H1 (cell line): Measurements from ENCODE around the gene B3GALT6. TPM values are rescaled to one million over a fixed set of nuclear protein-coding genes. Genes with fewer than 3 reads are reported as not detected.

ENCODE experiments used
- CTCF ChIA-PET: fragments of 300-600 bp; sonication (Branson Sonifier 250); formaldehyde crosslinking; loops from one replicate; lab custom pipeline; 2021; ENCODE audit not compliant: partially characterized antibody; lab: Charles Lee
- POLR2A ChIA-PET: fragments of 300-600 bp; sonication (Branson Sonifier 250); formaldehyde crosslinking; loops from one replicate; lab custom pipeline; 2021; ENCODE audit warnings: inconsistent platforms; ENCODE audit not compliant: partially characterized antibody; lab: Charles Lee
- DNase-seq, 2 experiments: peaks; one replicate each; pipeline versions ENCODE4 v3.0.0 to v3.0.0-alpha.2; 2010 to 2022; ENCODE audit warnings: low spot score in 2 of 2, low read depth in 1 of 2, mixed read lengths in 1 of 2
- FAIRE-seq: peaks from 2 replicates; lab custom pipeline; 2011; peaks lifted over from hg19 to GRCh38; lab: Jason Lieb, UNC
- H2AFZ ChIP-seq: 2 replicates; pipeline ENCODE4 v1.8.1; 2012; ENCODE audit warnings: low read length, inconsistent platforms
- H2AK5ac ChIP-seq: 2 replicates; pipeline ENCODE4 v1.6.1; 2013; ENCODE audit warnings: low read depth, low read length
- H2BK120ac ChIP-seq: replicated peaks from 2 replicates; pipeline ENCODE3; 2013; ENCODE audit warnings: low read depth, low read length, inconsistent platforms
- H2BK12ac ChIP-seq: 2 replicates; pipeline ENCODE4 v1.6.1; 2013; ENCODE audit warnings: low read depth, low read length
- H2BK15ac ChIP-seq: 2 replicates; pipeline ENCODE4 v1.6.1; 2013; ENCODE audit warnings: low read length
- H2BK20ac ChIP-seq: 2 replicates; pipeline ENCODE4 v1.6.1; 2013; ENCODE audit warnings: low read length
- H2BK5ac ChIP-seq: 2 replicates; pipeline ENCODE4 v1.6.1; 2013; ENCODE audit warnings: low read depth, low read length
- H3K14ac ChIP-seq: 2 replicates; pipeline ENCODE4 v1.6.1; 2013; ENCODE audit warnings: inconsistent platforms; ENCODE audit not compliant: insufficient read length
- H3K18ac ChIP-seq: 2 replicates; pipeline ENCODE4 v1.6.1; 2013; ENCODE audit warnings: low read length; ENCODE audit errors: extremely low read depth
- H3K23ac ChIP-seq: 2 replicates; pipeline ENCODE4 v1.6.1; 2013; ENCODE audit warnings: inconsistent platforms; ENCODE audit not compliant: insufficient read length
- H3K23me2 ChIP-seq: 2 replicates; pipeline ENCODE4 v1.6.1; 2013; ENCODE audit warnings: low read depth, low read length
- H3K27ac ChIP-seq: 2 replicates; pipeline ENCODE4 v1.6.1; 2011; ENCODE audit warnings: low read depth, low read length, inconsistent platforms
- H3K27me3 ChIP-seq, 4 experiments: replicated peaks in 1 of 4; 1 replicate in 1 of 4; 2 replicates in 3 of 4; pipeline versions ENCODE4 v1.6.1 to v1.8.1; 2011 to 2013; ENCODE audit warnings: low read length in 3 of 4, mild to moderate bottlenecking in 3 of 4, inconsistent platforms in 2 of 4, mixed read lengths in 2 of 4, moderate library complexity in 1 of 4; ENCODE audit not compliant: control insufficient read depth in 3 of 4, insufficient read depth in 3 of 4; ENCODE audit errors: extremely low read depth in 1 of 4
- H3K36me3 ChIP-seq, 4 experiments: 2 replicates each; pipeline versions ENCODE4 v1.6.1 to v1.8.1; 2011 to 2013; ENCODE audit warnings: mild to moderate bottlenecking in 4 of 4, low read length in 3 of 4, moderate library complexity in 2 of 4, control low read depth in 1 of 4, inconsistent platforms in 1 of 4; ENCODE audit not compliant: insufficient read depth in 4 of 4, control insufficient read depth in 2 of 4
- H3K4ac ChIP-seq: replicated peaks from 2 replicates; pipeline ENCODE3; 2013; ENCODE audit warnings: low read length, low read depth, mixed read lengths, inconsistent platforms; ENCODE audit not compliant: insufficient read length
- H3K4me1 ChIP-seq, 4 experiments: replicated peaks in 1 of 4; 1 replicate in 1 of 4; 2 replicates in 3 of 4; pipeline versions ENCODE4 v1.6.1 to v1.8.1; 2011 to 2013; ENCODE audit warnings: low read length in 3 of 4, inconsistent platforms in 2 of 4, mixed read lengths in 1 of 4; ENCODE audit not compliant: insufficient read depth in 4 of 4, control insufficient read depth in 3 of 4
- H3K4me2 ChIP-seq, 2 experiments: 2 replicates each; pipeline versions ENCODE4 v1.6.1 to v1.8.1; 2011 to 2013; ENCODE audit warnings: low read depth in 2 of 2, low read length in 2 of 2, control low read depth in 1 of 2, inconsistent platforms in 1 of 2, mild to moderate bottlenecking in 1 of 2; ENCODE audit not compliant: insufficient read depth in 1 of 2
- H3K4me3 ChIP-seq, 4 experiments: fragments of 200-600, 300-600 bp in 1 of 4; sonication (generic), shearing (Covaris generic), sonication (Bioruptor Twin) in 1 of 4; 2 replicates each; pipeline versions ENCODE4 v1.5.1 to v1.8.1; 2011 to 2016; ENCODE audit warnings: low read length in 4 of 4, low read depth in 3 of 4, control low read depth in 2 of 4, inconsistent platforms in 2 of 4, mild to moderate bottlenecking in 2 of 4, mixed read lengths in 1 of 4, moderate library complexity in 1 of 4; ENCODE audit not compliant: insufficient read depth in 2 of 4; ENCODE audit errors: extremely low read depth in 1 of 4
- H3K56ac ChIP-seq: replicated peaks from 2 replicates; pipeline ENCODE3; 2013; ENCODE audit warnings: low read depth, mild to moderate bottlenecking, mixed read lengths, low read length, inconsistent platforms; ENCODE audit not compliant: insufficient read length
- H3K79me1 ChIP-seq: 2 replicates; pipeline ENCODE4 v1.6.1; 2013; ENCODE audit warnings: low read depth, low read length, control low read depth
- H3K79me2 ChIP-seq, 2 experiments: 2 replicates each; pipeline versions ENCODE4 v1.6.1 to v1.8.1; 2012 to 2013; ENCODE audit warnings: low read length in 2 of 2, mild to moderate bottlenecking in 2 of 2, inconsistent platforms in 1 of 2; ENCODE audit not compliant: insufficient read depth in 2 of 2, control insufficient read depth in 1 of 2
- H3K9ac ChIP-seq, 4 experiments: replicated peaks in 1 of 4; 1 replicate in 1 of 4; 2 replicates in 3 of 4; pipeline versions ENCODE4 v1.6.1 to v1.8.1; 2011 to 2013; ENCODE audit warnings: low read depth in 3 of 4, low read length in 3 of 4, control low read depth in 2 of 4, mild to moderate bottlenecking in 2 of 4, moderate library complexity in 2 of 4, inconsistent platforms in 1 of 4; ENCODE audit errors: extremely low read depth in 1 of 4
- H3K9me3 ChIP-seq, 2 experiments: 2 replicates each; pipeline versions ENCODE4 v1.6.1 to v1.8.1; 2012 to 2013; ENCODE audit warnings: mild to moderate bottlenecking in 2 of 2, moderate library complexity in 2 of 2, control low read depth in 1 of 2, inconsistent platforms in 1 of 2, low read depth in 1 of 2, low read length in 1 of 2, mixed read lengths in 1 of 2; ENCODE audit not compliant: insufficient read depth in 2 of 2
- H4K20me1 ChIP-seq, 2 experiments: replicated peaks in 1 of 2; 2 replicates each; pipeline versions ENCODE3 to v1.8.1; 2011 to 2013; ENCODE audit warnings: inconsistent platforms in 2 of 2, low read length in 2 of 2, mild to moderate bottlenecking in 1 of 2; ENCODE audit not compliant: insufficient read depth in 2 of 2, control insufficient read depth in 1 of 2
- H4K5ac ChIP-seq: 2 replicates; pipeline ENCODE4 v1.6.1; 2013; ENCODE audit warnings: low read length, low read depth, mixed read lengths, inconsistent platforms; ENCODE audit not compliant: insufficient read length
- H4K8ac ChIP-seq: 2 replicates; pipeline ENCODE4 v1.8.0; 2013; ENCODE audit warnings: mild to moderate bottlenecking, moderate library complexity, low read length, inconsistent platforms; ENCODE audit not compliant: insufficient read depth; ENCODE audit errors: extremely low read depth
- H4K91ac ChIP-seq: replicated peaks from 2 replicates; pipeline ENCODE3; 2013; ENCODE audit warnings: low read length, mixed read lengths, inconsistent platforms; ENCODE audit not compliant: insufficient read length
- WGBS, 2 experiments: shearing (Covaris generic) in 1 of 2; methylation state at CpG; one replicate each; pipeline versions ENCODE4 v1.1.6 to v1.1.7; 2013 to 2015; ENCODE audit warnings: low lambda C conversion rate in 2 of 2, mixed read lengths in 2 of 2, inconsistent platforms in 1 of 2, low coverage in 1 of 2, missing lambda C conversion rate in 1 of 2; ENCODE audit not compliant: insufficient replicate concordance in 2 of 2, insufficient coverage in 1 of 2, insufficient read length in 1 of 2; ENCODE audit errors: extremely low coverage in 1 of 2, missing lambda C conversion rate in 1 of 2; 5-methylcytosine and 5-hydroxymethylcytosine counted together
- polyA plus RNA-seq, 7 experiments: library from polyadenylated mRNA; depleted of rRNA in 3 of 7; stranded (reverse) in 5 of 7; unstranded in 2 of 7; fragments of >200 nt in 5 of 7; fragments of 200-250 nt in 2 of 7; gene quantifications; 1 replicate in 5 of 7; 2 replicates in 1 of 7; 4 replicates in 1 of 7; pipeline versions ENCODE4 v1.2.1 to v1.2.3, GENCODE V29; 2011 to 2013; ENCODE audit warnings: missing spikeins in 2 of 7, mixed read lengths in 2 of 7
- total RNA-seq: library from RNA; stranded (reverse); fragmentation: NEBNext Ultra II Directional; extraction: Animal tissue kit (Norgen Biotek cat#: 25700); gene quantifications from 2 replicates; pipeline ENCODE4 v1.2.1, GENCODE V29; 2021

B3GALT6 gene
- total and polyA plus RNA-seq, 2 of the 8 experiments (the other 6 are each of a cell fraction or from before 2014, with no cell fraction given) = 18.4 to 20.4 TPM

DNA sequence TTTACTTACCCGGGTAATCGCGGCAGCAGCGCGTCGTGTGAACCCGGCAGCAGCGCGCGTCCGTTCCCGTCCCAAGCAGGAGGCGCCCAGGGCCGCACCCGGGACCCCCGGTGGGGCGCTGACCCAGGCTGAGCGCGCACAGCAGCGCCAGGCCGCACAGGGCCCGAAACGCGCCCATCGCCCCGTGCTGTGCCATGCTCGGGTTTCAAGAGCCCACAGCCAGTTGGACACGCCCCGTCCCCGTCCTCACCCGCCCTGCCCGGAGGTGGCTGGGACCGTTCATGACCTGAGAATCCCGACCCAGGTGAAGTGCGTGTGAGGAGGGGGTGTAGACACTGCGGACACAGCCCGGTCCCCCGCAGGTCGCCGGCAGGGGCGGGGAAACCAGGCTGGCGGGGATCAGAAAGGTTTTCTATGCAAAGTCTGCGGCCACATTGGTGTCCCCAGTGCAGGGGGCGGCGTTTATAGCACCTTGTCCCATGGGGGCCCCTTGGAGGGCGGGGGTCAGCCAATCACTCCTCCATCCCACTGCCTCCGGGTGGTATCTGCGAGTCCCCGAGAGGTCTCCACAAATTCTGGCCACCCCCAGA, 25.6 kb upstream of the B3GALT6 start, which contains the start of gene TNFRSF18:
Gene TNFRSF18, minus strand, starts transcription at position 217 of the 590 bp plus-strand sequence. Its CDS starts 21 bp downstream, at position 196.
- H4K91ac ChIP-seq = no peak within 1 kb of the TSS
- H3K79me1 ChIP-seq = no peaks in the 10 kb centered on the region
- H3K4ac ChIP-seq = peak within 1 kb of the TSS; percentile 85
- no peak within 1 kb of the TSS for H2BK20ac ChIP-seq
- no peaks in the 10 kb centered on the region for H4K20me1 ChIP-seq
- H4K8ac ChIP-seq = peak within 1 kb of the TSS; percentile 85
- H3K18ac ChIP-seq = peak within 1 kb of the TSS; percentile 48; the same call in 1 of the 2 replicates
- H2BK12ac ChIP-seq = peak within 1 kb of the TSS; percentile 50; the same call in 1 of the 2 replicates
- peaks cover 8% of the 10 kb centered on the region; the same call in 1 of the 2 replicates for H3K23me2 ChIP-seq
- no peak within 1 kb of the TSS; the same call in 1 of the 2 replicates for H2BK15ac ChIP-seq
- no peaks in the 10 kb centered on the region for H3K36me3 ChIP-seq
- no peak within 1 kb of the TSS for H3K27ac ChIP-seq
- H3K79me2 ChIP-seq = no peaks in the 10 kb centered on the region
- H3K9me3 ChIP-seq = no peaks in the 10 kb centered on the region
- no peak within 1 kb of the TSS for H2BK120ac ChIP-seq
- H3K4me1 ChIP-seq = peaks cover 0 to 13% (median 5%) of the 10 kb centered on the region in 4 experiments; a peak in 6 of 7 replicates
- no peak within 1 kb of the TSS for H3K23ac ChIP-seq
- WGBS, 2 experiments = 15% methylated on average over 45 of the region's 49 CpGs; no CpG with 5 or more reads in 1 of the 2 experiments
- FAIRE-seq = no peak
- H3K9ac ChIP-seq = no peak within 1 kb of the TSS
- ChIA-PET POLR2A (interaction anchor here (0.8 to 0.9 kb wide), 2 partner anchors 24 to 35 kb away, joined by 3 read pairs; no protein-coding TSS in a partner anchor), CTCF (interaction anchor here (0.8 to 1.9 kb wide), 11 partner anchors 19 to 144 kb away, joined by 3 to 6 read pairs (median 3); no protein-coding TSS in a partner anchor)
- H2AFZ ChIP-seq = no peak within 1 kb of the TSS
- H3K4me3 ChIP-seq = peak within 1 kb of the TSS; percentile 27 to 58 (median 36); a peak in 7 of 8 replicates
- peak within 1 kb of the TSS; percentile 59 for H3K56ac ChIP-seq
- H3K4me2 ChIP-seq = peak within 1 kb of the TSS; percentile 67 to 92
- H2AK5ac ChIP-seq = peak within 1 kb of the TSS; percentile 19; the same call in 1 of the 2 replicates
- no peak within 1 kb of the TSS; the same call in 1 of the 2 replicates for H2BK5ac ChIP-seq
- H3K14ac ChIP-seq = no peak within 1 kb of the TSS
- H4K5ac ChIP-seq = no peak within 1 kb of the TSS
- peaks cover under 1 to 19% (median 15%) of the 10 kb centered on the region in 4 experiments for H3K27me3 ChIP-seq
- peak in 1 of 2 experiments; percentile 10 for DNase-seq
